ENCODE data around the gene SYNE3. TPM values are rescaled to one million over a fixed set of nuclear protein-coding genes. Genes with fewer than 3 reads are reported as not detected.
A peak's percentile ranks its signal among the peaks of the same experiment; 100 is the strongest.

SYNE3 gene
- total and polyA plus RNA-seq, 2 experiments from 2014 or later, result 0.16 to 2.4 TPM

DNA sequence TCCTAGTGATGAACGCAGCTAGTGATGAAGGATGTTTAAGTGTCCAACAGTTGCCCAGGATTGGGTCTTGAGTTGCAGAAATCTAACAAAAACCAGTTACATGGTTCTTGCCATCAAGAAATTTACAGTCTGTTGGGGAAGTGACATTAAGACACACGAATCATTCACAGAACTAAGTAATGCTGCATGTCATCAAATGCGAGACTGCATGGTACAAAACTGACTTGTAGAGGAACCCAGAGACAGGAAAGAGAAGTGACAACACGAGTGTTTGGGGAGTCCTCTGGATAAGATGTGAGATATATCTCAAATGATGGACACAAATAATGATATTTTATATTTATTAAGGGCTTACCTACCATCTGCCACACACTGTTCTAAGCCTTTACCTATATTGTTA, 6.1 kb upstream of the SYNE3 start:
- Histone ChIP-seq H2AFZ (no peak overlapping the region), H3K9me3 (ENCODE audit: low read depth) (no peaks in the 10 kb centered on the region), H4K20me1 (ENCODE audit: insufficient read depth, poor library complexity, severe bottlenecking) (no peaks in the 10 kb centered on the region), H3K4me3 (no peak overlapping the region), H3K27me3 (no peaks in the 10 kb centered on the region), H3K4me2 (no peak overlapping the region), H3K27ac (peak overlapping the region; percentile 84), H3K36me3 (replicated peaks; ENCODE audit: insufficient read depth, low read depth) (no peaks in the 10 kb centered on the region), H3K4me1 (ENCODE audit: insufficient read depth) (peaks cover 19% of the 10 kb centered on the region), H3K79me2 (peaks cover under 1% of the 10 kb centered on the region), H3K9me2 (replicated peaks; ENCODE audit: insufficient read depth) (no peaks in the 10 kb centered on the region)
- 95% methylated on average over 4 of the region's 4 CpGs for WGBS (ENCODE audit: low lambda C conversion rate, missing lambda C conversion rate)
- no peak for DNase-seq (ENCODE audit: low spot score)
- TF ChIP-seq EZH2 (IDR thresholded peaks at IDR 0.05; ENCODE audit: borderline replicate concordance), result no peak
- no peak for TF ChIP-seq EZH2phosphoT487 (IDR thresholded peaks at IDR 0.05; ENCODE audit: low read depth, severe bottlenecking, unreplicated experiment)
- no peak for TF ChIP-seq CTCF (IDR thresholded peaks at IDR 0.05; ENCODE audit: poor library complexity)

- H3K4me1 ChIP-seq (ENCODE audit: insufficient read depth), result peaks cover 24% of the 10 kb centered on the region
- DNase-seq (ENCODE audit: low spot score), result no peak
- no peaks in the 10 kb centered on the region for H3K9me2 ChIP-seq (replicated peaks; ENCODE audit: insufficient read depth)
- no peak overlapping the region for H3K4me2 ChIP-seq
- H3K9me3 ChIP-seq (ENCODE audit: low read depth), result no peaks in the 10 kb centered on the region
- no peak overlapping the region for H3K4me3 ChIP-seq
- no peak overlapping the region for H3K27ac ChIP-seq
- H4K20me1 ChIP-seq (ENCODE audit: insufficient read depth, poor library complexity, severe bottlenecking), result no peaks in the 10 kb centered on the region
- no peaks in the 10 kb centered on the region for H3K27me3 ChIP-seq
- H3K79me2 ChIP-seq, result no peaks in the 10 kb centered on the region
- H2AFZ ChIP-seq, result no peak overlapping the region
- H3K36me3 ChIP-seq (replicated peaks; ENCODE audit: insufficient read depth, low read depth), result no peaks in the 10 kb centered on the region
- WGBS (ENCODE audit: low lambda C conversion rate, missing lambda C conversion rate), result 93% methylated on average over 11 of the region's 11 CpGs
- no peak for TF ChIP-seq EZH2phosphoT487 (IDR thresholded peaks at IDR 0.05; ENCODE audit: low read depth, severe bottlenecking, unreplicated experiment)
- TF ChIP-seq EZH2 (IDR thresholded peaks at IDR 0.05; ENCODE audit: borderline replicate concordance), result no peak
- TF ChIP-seq CTCF (IDR thresholded peaks at IDR 0.05; ENCODE audit: poor library complexity), result no peak
These were observed 5.7 kb upstream of the SYNE3 start for GRCh38 chr14:95522116-95522515.

GRCh38 chr14:95521001-95521400, 4.6 kb upstream of the SYNE3 start:
- Histone ChIP-seq H3K79me2 (no peaks in the 10 kb centered on the region), H2AFZ (no peak overlapping the region), H3K27me3 (no peaks in the 10 kb centered on the region), H3K4me2 (no peak overlapping the region), H3K36me3 (replicated peaks; ENCODE audit: insufficient read depth, low read depth) (no peaks in the 10 kb centered on the region), H3K4me1 (ENCODE audit: insufficient read depth) (peaks cover 29% of the 10 kb centered on the region), H3K27ac (no peak overlapping the region), H3K4me3 (no peak overlapping the region), H4K20me1 (ENCODE audit: insufficient read depth, poor library complexity, severe bottlenecking) (no peaks in the 10 kb centered on the region), H3K9me3 (ENCODE audit: low read depth) (no peaks in the 10 kb centered on the region), H3K9me2 (replicated peaks; ENCODE audit: insufficient read depth) (no peaks in the 10 kb centered on the region)
- TF ChIP-seq EZH2phosphoT487 (IDR thresholded peaks at IDR 0.05; ENCODE audit: low read depth, severe bottlenecking, unreplicated experiment) (no peak), CTCF (IDR thresholded peaks at IDR 0.05; ENCODE audit: poor library complexity) (no peak), EZH2 (IDR thresholded peaks at IDR 0.05; ENCODE audit: borderline replicate concordance) (no peak)
- no peak for DNase-seq (ENCODE audit: low spot score)
- WGBS (ENCODE audit: low lambda C conversion rate, missing lambda C conversion rate), result 89% methylated on average over 3 of the region's 4 CpGs

GRCh38 chr14:95520346-95520745, 3.9 kb upstream of the SYNE3 start:
- Histone ChIP-seq H2AFZ (no peak overlapping the region), H4K20me1 (ENCODE audit: insufficient read depth, poor library complexity, severe bottlenecking) (no peaks in the 10 kb centered on the region), H3K4me1 (ENCODE audit: insufficient read depth) (peaks cover 35% of the 10 kb centered on the region), H3K9me3 (ENCODE audit: low read depth) (no peaks in the 10 kb centered on the region), H3K4me3 (no peak overlapping the region), H3K27ac (no peak overlapping the region), H3K9me2 (replicated peaks; ENCODE audit: insufficient read depth) (no peaks in the 10 kb centered on the region), H3K79me2 (no peaks in the 10 kb centered on the region), H3K36me3 (replicated peaks; ENCODE audit: insufficient read depth, low read depth) (no peaks in the 10 kb centered on the region), H3K4me2 (no peak overlapping the region), H3K27me3 (no peaks in the 10 kb centered on the region)
- TF ChIP-seq CTCF (IDR thresholded peaks at IDR 0.05; ENCODE audit: poor library complexity) (no peak), EZH2phosphoT487 (IDR thresholded peaks at IDR 0.05; ENCODE audit: low read depth, severe bottlenecking, unreplicated experiment) (no peak), EZH2 (IDR thresholded peaks at IDR 0.05; ENCODE audit: borderline replicate concordance) (no peak)
- 83% methylated on average over 3 of the region's 3 CpGs for WGBS (ENCODE audit: low lambda C conversion rate, missing lambda C conversion rate)
- DNase-seq (ENCODE audit: low spot score), result no peak

Measured in hepatocyte (in vitro differentiated cells).